ENCODE measurements around the gene CCDC159.

CCDC159 gene

DNA sequence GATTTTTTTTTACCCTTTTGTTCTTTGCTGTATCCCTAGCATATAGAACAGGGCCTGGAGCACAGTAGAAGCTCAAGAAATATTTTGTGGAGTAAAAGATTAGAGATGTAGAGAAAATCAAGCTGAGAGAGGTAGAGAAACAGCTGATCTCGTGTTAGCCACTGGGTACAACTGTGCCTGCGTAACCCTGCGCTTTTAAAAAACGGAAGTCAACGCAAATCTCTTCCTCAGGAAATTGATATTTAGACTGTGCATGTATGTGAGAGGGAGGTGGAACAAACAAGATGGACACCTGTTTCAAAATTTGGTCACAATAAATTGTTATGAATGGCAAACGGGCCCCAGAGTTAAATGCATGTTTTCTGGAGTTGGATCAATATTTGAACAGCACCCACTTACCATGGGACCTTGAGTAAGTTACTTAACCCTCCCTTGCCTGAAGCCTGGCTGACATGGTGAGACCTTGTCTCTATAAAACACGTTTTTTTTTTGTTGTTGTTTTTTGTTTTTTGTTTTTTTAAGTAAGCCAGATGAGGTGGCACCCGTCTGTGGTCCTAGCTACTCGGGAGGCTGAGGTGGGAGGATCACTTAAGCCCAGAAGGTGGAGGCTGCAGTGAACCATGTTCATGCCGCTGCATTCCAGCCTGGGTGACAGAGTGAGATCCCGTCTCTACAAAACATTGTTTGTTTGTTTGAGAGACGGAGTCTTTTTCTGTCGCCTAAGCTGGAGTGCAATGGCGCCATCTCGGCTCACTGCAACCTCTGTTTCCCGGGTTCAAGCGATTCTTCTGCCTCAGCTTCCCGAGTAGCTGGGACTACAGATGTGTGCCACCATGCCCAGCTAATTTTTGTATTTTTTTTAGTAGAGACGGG lies 41.1 kb downstream of the CCDC159 start:
- DNase-seq (ENCODE audit: low read depth in 1 of 2, low spot score in 1 of 2): no peak

DNA sequence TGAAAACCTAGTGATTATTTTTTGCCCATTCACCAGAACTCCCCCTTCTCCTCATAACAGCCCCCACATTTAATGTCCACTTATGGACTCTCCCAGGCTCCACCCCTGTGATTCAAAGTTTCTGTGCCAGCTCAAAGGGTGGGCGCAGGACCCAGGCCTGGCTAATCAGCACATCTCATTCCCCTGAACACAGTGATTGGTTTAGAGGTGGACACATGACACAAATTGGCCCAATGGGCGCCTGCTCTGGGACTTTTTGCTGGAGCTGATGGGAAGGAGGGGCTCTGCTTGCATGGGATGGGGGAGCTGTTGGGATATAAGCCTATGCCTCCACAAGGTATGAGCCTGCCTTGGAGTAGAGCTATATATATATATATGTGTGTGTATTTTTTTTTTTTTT lies 44.0 kb downstream of the CCDC159 start:
- DNase-seq (ENCODE audit: low read depth in 1 of 2, low spot score in 1 of 2): no peak

DNA sequence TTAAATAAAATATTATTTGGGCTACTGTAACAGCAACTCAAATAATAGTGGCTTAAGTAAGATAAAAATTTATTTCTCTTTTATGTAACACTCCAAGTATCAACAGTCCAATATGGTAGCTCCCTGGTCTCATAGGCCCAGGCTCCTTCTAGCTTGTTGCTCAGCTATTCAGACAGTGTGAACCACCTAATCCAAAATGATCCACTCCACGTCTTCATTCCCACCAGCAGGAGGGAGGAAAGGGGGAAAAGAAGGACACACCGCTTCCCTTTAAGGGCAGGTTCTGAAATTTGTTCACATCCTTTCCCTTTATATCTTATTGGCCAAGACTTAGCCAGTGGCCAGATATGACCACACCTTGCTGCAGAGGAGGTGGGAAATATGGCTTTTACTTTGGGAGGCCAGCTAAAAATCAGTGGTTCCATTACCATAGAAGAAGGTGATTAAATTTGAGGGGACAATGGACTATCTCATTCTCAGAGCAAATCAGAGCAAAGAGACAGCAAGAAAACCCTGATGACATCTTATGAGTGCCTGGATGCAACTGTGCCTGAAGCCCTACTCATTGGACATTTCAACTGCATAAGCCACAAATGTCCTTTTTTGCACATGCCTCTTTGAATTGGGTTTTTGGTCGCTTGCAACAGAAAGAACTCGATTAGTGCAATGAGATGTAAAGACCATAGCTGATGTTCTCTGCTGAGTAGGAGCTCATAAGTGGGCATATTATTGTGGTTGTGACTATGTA lies 44.8 kb downstream of the CCDC159 start:
- DNase-seq (ENCODE audit: low read depth in 1 of 2, low spot score in 1 of 2): no peak

DNA sequence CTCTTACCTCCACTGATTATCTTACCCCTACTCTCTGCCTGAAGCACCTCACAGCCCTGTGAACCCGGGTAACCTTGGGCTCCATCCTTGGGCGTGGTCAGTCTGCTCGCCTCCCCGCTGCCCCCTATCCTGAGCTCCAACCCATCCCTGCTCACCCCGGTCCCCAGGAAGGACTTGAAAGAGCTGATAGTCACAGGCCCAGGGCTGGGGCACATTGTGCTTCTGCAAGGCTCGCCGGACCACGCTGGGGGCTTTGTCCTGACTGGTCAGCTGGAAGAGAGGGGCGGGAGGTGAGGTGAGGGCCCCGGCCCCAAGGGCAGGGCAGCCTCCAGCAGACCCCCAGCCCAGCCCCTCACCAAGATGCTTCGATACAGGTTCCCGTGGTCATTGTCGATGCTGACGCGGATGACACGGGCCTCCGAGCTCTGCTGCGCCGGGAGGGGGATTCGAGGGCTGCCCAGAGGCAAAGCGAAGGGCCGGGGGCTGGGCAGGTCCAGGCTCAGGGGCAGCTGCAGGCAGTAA lies 50.8 kb downstream of the CCDC159 start:
- DNase-seq (ENCODE audit: low read depth in 1 of 2, low spot score in 1 of 2): no peak

DNA sequence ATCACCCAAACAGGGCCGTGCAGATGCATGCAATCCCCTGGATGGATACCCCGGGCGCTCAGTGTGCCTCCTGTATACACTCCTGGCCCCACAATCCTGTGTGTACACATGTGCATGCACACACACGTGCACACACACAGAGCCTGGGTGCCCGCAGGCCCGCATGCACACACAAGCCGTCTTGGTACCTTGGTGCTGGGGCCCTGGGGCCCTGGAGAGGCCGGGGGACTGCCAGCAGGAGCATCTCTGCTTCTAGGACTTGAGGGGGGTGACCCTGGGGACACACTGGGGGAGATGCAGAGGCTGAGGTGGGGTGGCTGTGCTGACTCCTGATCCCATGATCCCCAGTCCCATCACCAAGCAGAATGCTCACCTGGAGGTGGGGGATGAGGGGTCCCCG lies 53.3 kb downstream of the CCDC159 start:
- no peak for DNase-seq (ENCODE audit: low read depth in 1 of 2, low spot score in 1 of 2)

DNA sequence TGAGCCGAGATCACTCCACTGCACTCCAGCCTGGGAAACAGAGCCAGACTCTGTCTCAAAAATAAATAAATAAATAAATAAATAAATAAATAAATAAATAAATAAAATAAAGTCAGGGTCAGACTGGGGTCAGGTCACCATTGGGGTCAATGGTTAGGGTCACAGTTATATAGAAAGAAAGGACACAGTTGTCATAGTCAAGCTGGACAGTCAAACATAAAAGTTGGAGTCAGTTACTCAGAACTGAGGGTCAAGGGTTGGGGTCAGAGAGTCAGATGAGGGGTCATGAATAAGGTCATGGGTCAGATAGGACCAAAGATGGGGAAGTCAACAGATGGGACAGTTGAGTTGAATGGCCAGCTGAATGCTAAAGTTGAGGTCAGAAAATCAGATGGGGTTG lies 54.5 kb downstream of the CCDC159 start:
- DNase-seq (ENCODE audit: low read depth in 1 of 2, low spot score in 1 of 2): no peak

DNA sequence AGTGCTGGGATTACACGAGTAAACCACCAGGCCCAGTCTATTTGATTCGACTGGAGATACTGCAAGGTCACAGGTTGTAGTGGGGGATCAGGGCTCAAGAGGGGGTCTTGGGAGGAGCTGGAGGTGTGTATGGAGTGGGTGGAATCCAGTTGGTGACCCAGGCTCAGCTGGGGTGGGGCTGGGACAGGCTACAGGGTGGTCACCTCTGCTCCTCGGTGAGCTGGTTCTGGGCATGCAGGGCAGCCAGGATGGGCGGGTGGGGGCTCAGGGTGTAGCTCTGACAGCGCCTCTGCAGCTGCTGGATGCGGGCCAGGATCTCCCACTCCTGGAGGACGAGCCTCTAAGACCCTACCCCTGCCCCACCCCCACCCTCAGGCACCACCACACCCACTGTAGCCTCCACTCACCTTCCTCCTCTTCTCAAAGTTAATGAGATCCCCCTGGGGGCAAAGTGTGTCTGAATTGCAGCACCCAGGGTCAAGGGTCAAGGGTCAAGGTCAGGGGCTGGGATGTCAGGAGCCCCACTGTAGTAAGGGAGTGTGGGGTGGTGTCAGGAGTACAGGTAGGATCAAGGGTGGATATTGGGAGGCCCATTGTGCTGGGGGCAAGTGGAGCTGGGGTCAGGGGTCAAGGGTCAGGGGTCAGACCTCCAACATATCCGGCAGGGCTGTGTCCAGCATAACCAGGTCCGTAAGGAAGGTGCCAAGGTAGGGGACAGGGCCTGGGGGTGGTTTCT lies 55.7 kb downstream of the CCDC159 start:
- no peak for DNase-seq (ENCODE audit: low read depth in 1 of 2, low spot score in 1 of 2)

All from stimulated activated CD4-positive, alpha-beta T cell treated with anti-CD3 and anti-CD28 coated beads, Interleukin-15, amount 100 ng/mL, for 1 hour (primary cell).